Measurements from ENCODE around the gene C1orf116. TPM values are rescaled to one million over a fixed set of nuclear protein-coding genes. Genes with fewer than 3 reads are reported as not detected.

Gene C1orf116
- total RNA-seq, 1 experiment from 2014 or later, result 36.7 TPM

- CTCF ChIA-PET, result no interaction called here
- no peak for DNase-seq
- no peaks in the 10 kb centered on the region for H4K20me1 ChIP-seq (ENCODE audit: insufficient read depth)
- no peaks in the 10 kb centered on the region for H3K79me2 ChIP-seq (ENCODE audit: low read depth)
- no peak overlapping the region for H3K27ac ChIP-seq
- no peak overlapping the region for H3K4me3 ChIP-seq
- H3K9me3 ChIP-seq (ENCODE audit: insufficient read depth, low read depth), result no peaks in the 10 kb centered on the region
- POLR2A ChIA-PET (ENCODE audit: unreplicated experiment), result no interaction called here
- H3K4me1 ChIP-seq (replicated peaks; ENCODE audit: insufficient read depth), result no peaks in the 10 kb centered on the region
- no peak overlapping the region for H3K4me2 ChIP-seq
- H3K36me3 ChIP-seq (ENCODE audit: low read depth), result peaks cover 16% of the 10 kb centered on the region
- no peaks in the 10 kb centered on the region for H3K9me2 ChIP-seq (ENCODE audit: insufficient read depth)
- no peaks in the 10 kb centered on the region for H3F3A ChIP-seq (ENCODE audit: insufficient read depth, low read depth)
- no peak overlapping the region for H2AFZ ChIP-seq
- TF ChIP-seq EZH2 (IDR thresholded peaks at IDR 0.05; ENCODE audit: low read depth) (no peak), CTCF (conservative IDR thresholded peaks at IDR 0.05) (no peak)
- H3K27me3 ChIP-seq (ENCODE audit: insufficient read depth, low read depth), result no peaks in the 10 kb centered on the region
- no TSS peak for BruUV-seq (replicated peaks)
- intact Hi-C loops (cut with micrococcal nuclease; ENCODE audit: unreplicated experiment), result no loop called here
Observed at GRCh38 chr1:207062058-207062457, 29.5 kb upstream of the C1orf116 start.

- no peak for DNase-seq
- no TSS peak for BruUV-seq (replicated peaks)
- Histone ChIP-seq H3K27ac (no peak overlapping the region), H3K36me3 (ENCODE audit: low read depth) (peaks cover 16% of the 10 kb centered on the region), H3K27me3 (ENCODE audit: insufficient read depth, low read depth) (no peaks in the 10 kb centered on the region), H4K20me1 (ENCODE audit: insufficient read depth) (no peaks in the 10 kb centered on the region), H3F3A (ENCODE audit: insufficient read depth, low read depth) (no peaks in the 10 kb centered on the region), H3K79me2 (ENCODE audit: low read depth) (no peaks in the 10 kb centered on the region), H2AFZ (no peak overlapping the region), H3K4me3 (no peak overlapping the region), H3K4me2 (no peak overlapping the region), H3K9me3 (ENCODE audit: insufficient read depth, low read depth) (no peaks in the 10 kb centered on the region), H3K4me1 (replicated peaks; ENCODE audit: insufficient read depth) (no peaks in the 10 kb centered on the region), H3K9me2 (ENCODE audit: insufficient read depth) (no peaks in the 10 kb centered on the region)
- ChIA-PET CTCF (no interaction called here), POLR2A (ENCODE audit: unreplicated experiment) (no interaction called here)
- TF ChIP-seq EZH2 (IDR thresholded peaks at IDR 0.05; ENCODE audit: low read depth) (no peak), CTCF (conservative IDR thresholded peaks at IDR 0.05) (no peak)
- intact Hi-C loops (cut with micrococcal nuclease; ENCODE audit: unreplicated experiment), result no loop called here
Observed at GRCh38 chr1:207060596-207060995, 28.0 kb upstream of the C1orf116 start.

GRCh38 chr1:207059881-207060280 is 27.3 kb upstream of the C1orf116 start:
- Histone ChIP-seq H3K4me2 (no peak overlapping the region), H3F3A (ENCODE audit: insufficient read depth, low read depth) (no peaks in the 10 kb centered on the region), H4K20me1 (ENCODE audit: insufficient read depth) (no peaks in the 10 kb centered on the region), H3K9me3 (ENCODE audit: insufficient read depth, low read depth) (no peaks in the 10 kb centered on the region), H3K36me3 (ENCODE audit: low read depth) (peaks cover 12% of the 10 kb centered on the region; the same call in 1 of the 2 replicates), H3K4me1 (replicated peaks; ENCODE audit: insufficient read depth) (no peaks in the 10 kb centered on the region), H3K4me3 (no peak overlapping the region), H3K27me3 (ENCODE audit: insufficient read depth, low read depth) (no peaks in the 10 kb centered on the region), H2AFZ (no peak overlapping the region), H3K27ac (no peak overlapping the region), H3K79me2 (ENCODE audit: low read depth) (no peaks in the 10 kb centered on the region), H3K9me2 (ENCODE audit: insufficient read depth) (no peaks in the 10 kb centered on the region)
- POLR2A ChIA-PET (ENCODE audit: unreplicated experiment), result no interaction called here
- CTCF ChIA-PET, result no interaction called here
- no peak for DNase-seq
- intact Hi-C loops (cut with micrococcal nuclease; ENCODE audit: unreplicated experiment), result loop anchor here (10.0 kb wide), 1 partner anchor 425 kb away; the partner anchor contains the start of gene DYRK3
- BruUV-seq (replicated peaks), result no TSS peak
- TF ChIP-seq EZH2 (IDR thresholded peaks at IDR 0.05; ENCODE audit: low read depth) (no peak), CTCF (conservative IDR thresholded peaks at IDR 0.05) (no peak)
